HG03460 (cell line): ENCODE data around the gene SDC1.

Experiments used
- ATAC-seq: cut with Tn5 transposase; IDR thresholded peaks from one replicate; pipeline ENCODE4 v1.9.1; 2021; ENCODE audit not compliant: unreplicated experiment

SDC1 gene

GRCh38 chr2:20153131-20153851 lies 71.6 kb downstream of the SDC1 start:
- ATAC-seq, result no peak

- no peak for ATAC-seq
Observed at GRCh38 chr2:20150806-20151571, 73.9 kb downstream of the SDC1 start.
